ENCODE data around the gene TRIP10. TPM values are rescaled to one million over a fixed set of nuclear protein-coding genes. Genes with fewer than 3 reads are reported as not detected.

The TRIP10 gene
- total and polyA plus RNA-seq, 2 of the 8 experiments (the other 6 are each of a cell fraction or from before 2014, with no cell fraction given), result 27.8 to 69.5 TPM

DNA sequence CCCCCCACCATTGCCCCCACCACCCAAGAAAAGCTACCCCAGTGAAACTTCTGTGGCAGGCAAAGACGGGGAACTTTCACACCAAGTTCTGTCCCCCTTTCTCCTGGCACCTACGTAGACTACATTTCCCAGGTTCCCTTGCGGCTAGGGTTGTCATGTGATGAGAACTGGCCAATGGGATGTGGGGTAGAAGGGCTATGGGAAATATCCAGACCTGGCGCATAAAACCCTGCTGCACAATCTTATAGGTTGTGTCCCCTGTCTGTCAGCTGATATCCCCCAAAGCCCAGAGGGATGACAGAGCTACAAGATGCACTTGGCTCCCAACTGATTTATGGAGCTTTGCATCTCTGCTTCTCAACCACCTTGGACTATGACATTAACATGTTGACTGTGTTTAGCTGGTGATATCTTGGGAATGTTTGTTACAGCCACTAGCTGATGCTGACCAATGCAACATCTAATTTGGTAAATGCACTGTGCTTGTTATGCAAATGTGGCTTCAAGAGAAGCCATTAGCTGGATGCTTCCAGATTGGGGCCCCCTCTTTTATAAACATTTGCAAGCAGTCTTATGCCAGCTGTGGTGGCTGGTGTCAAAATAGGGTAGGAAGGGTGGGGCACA, 21.7 kb downstream of the TRIP10 start:
- peaks cover 1% of the 10 kb centered on the region for H3K23me2 ChIP-seq (ENCODE audit: low read depth, low read length)
- peak; percentile 69 for FAIRE-seq
- TF ChIP-seq, protein P1, sequence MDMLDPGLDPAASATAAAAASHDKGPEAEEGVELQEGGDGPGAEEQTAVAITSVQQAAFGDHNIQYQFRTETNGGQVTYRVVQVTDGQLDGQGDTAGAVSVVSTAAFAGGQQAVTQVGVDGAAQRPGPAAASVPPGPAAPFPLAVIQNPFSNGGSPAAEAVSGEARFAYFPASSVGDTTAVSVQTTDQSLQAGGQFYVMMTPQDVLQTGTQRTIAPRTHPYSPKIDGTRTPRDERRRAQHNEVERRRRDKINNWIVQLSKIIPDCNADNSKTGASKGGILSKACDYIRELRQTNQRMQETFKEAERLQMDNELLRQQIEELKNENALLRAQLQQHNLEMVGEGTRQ (IDR thresholded peaks at IDR 0.05; ENCODE audit: low read length), result peak; percentile 80
- TF ChIP-seq YY1 (IDR thresholded peaks at IDR 0.05; ENCODE audit: low read depth, low read length) (no peak), CREB1 (IDR thresholded peaks at IDR 0.05) (no peak), CTBP2 (IDR thresholded peaks at IDR 0.05; ENCODE audit: borderline replicate concordance, insufficient read depth, insufficient read length, low read length) (no peak), CHD2 (IDR thresholded peaks at IDR 0.05; ENCODE audit: low read length) (no peak), SIX5 (IDR thresholded peaks at IDR 0.05; ENCODE audit: low read depth, low read length) (peak; percentile 33; the same call in 1 of the 2 replicates), TAF1 (IDR thresholded peaks at IDR 0.05; ENCODE audit: low read depth, low read length) (no peak), EGR1 (IDR thresholded peaks at IDR 0.05; ENCODE audit: borderline replicate concordance, low read depth, low read length) (no peak), SP1 (IDR thresholded peaks at IDR 0.05; ENCODE audit: low read depth, low read length) (peak; percentile 46; the same call in 1 of the 2 replicates), BRCA1 (IDR thresholded peaks at IDR 0.05; ENCODE audit: low read depth, low read length) (no peak), ZNF274 (IDR thresholded peaks at IDR 0.05; ENCODE audit: borderline replicate concordance, extremely low read depth, low read length) (no peak)
- TF ChIP-seq, protein P2, sequence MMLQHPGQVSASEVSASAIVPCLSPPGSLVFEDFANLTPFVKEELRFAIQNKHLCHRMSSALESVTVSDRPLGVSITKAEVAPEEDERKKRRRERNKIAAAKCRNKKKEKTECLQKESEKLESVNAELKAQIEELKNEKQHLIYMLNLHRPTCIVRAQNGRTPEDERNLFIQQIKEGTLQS (IDR thresholded peaks at IDR 0.05; ENCODE audit: insufficient read depth, low read depth, low read length), result 0 out of 2 replicates have a peak, but pooled peaks have one; percentile 45

More for the DNA sequence above, 21.7 kb downstream of the TRIP10 start:
- H3K56ac ChIP-seq (replicated peaks; ENCODE audit: insufficient read length, low read depth, low read length), result no peak overlapping the region
- H2AFZ ChIP-seq (ENCODE audit: low read length), result no peak overlapping the region
- peaks cover 0 to 7% of the 10 kb centered on the region in 2 experiments; a peak in 2 of 4 replicates for H3K79me2 ChIP-seq (ENCODE audit: control insufficient read depth in 1 of 2, insufficient read depth in 2 of 2, low read length in 2 of 2)
- no peak overlapping the region for H2AK5ac ChIP-seq (ENCODE audit: low read depth, low read length)
- no peak overlapping the region for H3K14ac ChIP-seq (ENCODE audit: insufficient read length)
- no peak overlapping the region for H2BK5ac ChIP-seq (ENCODE audit: low read depth, low read length)
- H3K9me3 ChIP-seq (ENCODE audit: insufficient read depth in 2 of 2, low read depth in 1 of 2, low read length in 1 of 2), result peaks cover 0 to 7% of the 10 kb centered on the region in 2 experiments; a peak in 3 of 4 replicates
- no peak overlapping the region for H2BK20ac ChIP-seq (ENCODE audit: low read length)
- peaks cover 0 to 10% (median 2%) of the 10 kb centered on the region in 4 experiments; a peak in 2 of 8 replicates for H3K36me3 ChIP-seq (ENCODE audit: control insufficient read depth in 2 of 4, insufficient read depth in 4 of 4, low read length in 3 of 4)
- peaks cover 0 to 2% of the 10 kb centered on the region in 2 experiments for H4K20me1 ChIP-seq (replicated peaks in 1 of 2; ENCODE audit: control insufficient read depth in 1 of 2, insufficient read depth in 2 of 2, low read length in 2 of 2)
- no peak for DNase-seq (ENCODE audit: low read depth in 1 of 2, low spot score in 2 of 2)
- CTCF ChIA-PET (ENCODE audit: partially characterized antibody), result interaction anchor here (0.5 to 1.7 kb wide), 3 partner anchors 23 to 102 kb away, joined by 4 to 5 read pairs (median 4); partner anchors contain the start of gene GPR108
- no peak overlapping the region for H3K27ac ChIP-seq (ENCODE audit: low read depth, low read length)
- H2BK12ac ChIP-seq (ENCODE audit: low read depth, low read length), result no peak overlapping the region
- no peak overlapping the region for H2BK15ac ChIP-seq (ENCODE audit: low read length)
- H3K23ac ChIP-seq (ENCODE audit: insufficient read length), result no peak overlapping the region
- H3K4me1 ChIP-seq (replicated peaks in 1 of 4; ENCODE audit: control insufficient read depth in 3 of 4, insufficient read depth in 4 of 4, low read length in 3 of 4), result peaks cover 0 to 1% (median under 1%) of the 10 kb centered on the region in 4 experiments; a peak in 4 of 7 replicates
- H2BK120ac ChIP-seq (replicated peaks; ENCODE audit: low read depth, low read length), result no peak overlapping the region
- no peaks in the 10 kb centered on the region for H3K27me3 ChIP-seq (replicated peaks in 1 of 4; ENCODE audit: control insufficient read depth in 3 of 4, extremely low read depth in 1 of 4, insufficient read depth in 3 of 4, low read length in 3 of 4)
- no peak overlapping the region for H4K5ac ChIP-seq (ENCODE audit: insufficient read length, low read depth, low read length)
- H3K18ac ChIP-seq (ENCODE audit: extremely low read depth, low read length), result no peak overlapping the region
- WGBS, 2 experiments (ENCODE audit: extremely low coverage in 1 of 2, insufficient coverage in 1 of 2, insufficient read length in 1 of 2, insufficient replicate concordance in 2 of 2, low coverage in 1 of 2, low lambda C conversion rate in 2 of 2, missing lambda C conversion rate in 1 of 2), result 79% methylated on average over 4 of the region's 4 CpGs; no CpG with 5 or more reads in 1 of the 2 experiments
- H3K4me2 ChIP-seq (ENCODE audit: insufficient read depth in 1 of 2, low read depth in 2 of 2, low read length in 2 of 2), result no peak overlapping the region
- no peak overlapping the region for H4K8ac ChIP-seq (ENCODE audit: extremely low read depth, insufficient read depth, low read length)
- peaks cover 6% of the 10 kb centered on the region; the same call in 1 of the 2 replicates for H3K79me1 ChIP-seq (ENCODE audit: low read depth, low read length)
- H3K9ac ChIP-seq (replicated peaks in 1 of 4; ENCODE audit: extremely low read depth in 1 of 4, low read depth in 3 of 4, low read length in 3 of 4), result no peak overlapping the region
- H3K4me3 ChIP-seq (ENCODE audit: extremely low read depth in 1 of 4, insufficient read depth in 2 of 4, low read depth in 3 of 4, low read length in 4 of 4), result no peak overlapping the region
- POLR2A ChIA-PET (ENCODE audit: partially characterized antibody), result interaction anchor here (0.6 to 1.6 kb wide), 7 partner anchors 11 to 933 kb away, joined by 3 to 4 read pairs (median 3); no protein-coding TSS in a partner anchor
- no peak overlapping the region for H3K4ac ChIP-seq (replicated peaks; ENCODE audit: insufficient read length, low read depth, low read length)
- H4K91ac ChIP-seq (replicated peaks; ENCODE audit: insufficient read length, low read length), result no peak overlapping the region
